B cell (primary cell): ENCODE results near the gene MIOX.

Source experiments
- CTCF ChIP-seq: fragments of 200-600 bp; IDR thresholded peaks from one replicate; pipeline ENCODE4 v1.8.0; 2022; ENCODE audit warnings: antibody characterized with exemption, mild to moderate bottlenecking
- EZH2 ChIP-seq: IDR thresholded peaks from 2 replicates; pipeline ENCODE4 v1.6.1; 2012; ENCODE audit warnings: borderline replicate concordance, low read depth, mild to moderate bottlenecking, moderate library complexity, low read length; ENCODE audit not compliant: insufficient read depth, poor library complexity, severe bottlenecking

- TF ChIP-seq CTCF (no peak), EZH2 (no peak)
Observed at GRCh38 chr22:50483977-50484853, 2.4 kb upstream of the MIOX start.
